Cardiac muscle cell (in vitro differentiated cells and primary cell): Measurements from ENCODE around the gene COL4A5. TPM values are rescaled to one million over a fixed set of nuclear protein-coding genes. Genes with fewer than 3 reads are reported as not detected.
A peak's percentile ranks its signal among the peaks of the same experiment; 100 is the strongest.
"Not testable (repeated sequence)": the region's sequence is repeated elsewhere in the genome, so short reads cannot be mapped to it uniquely, and the experiment has no call there.

Experiments
- DNase-seq, 2 donors: peaks; one replicate each; pipeline versions ENCODE4 v3.0.0 to v3.0.0-alpha.2; 2010 to 2017; ENCODE audit warnings: low read depth in 1 of 2, low spot score in 1 of 2
- H3K27ac ChIP-seq: fragments of 200-600 bp; sonication (generic); 2 replicates; pipeline ENCODE4 v1.5.1; 2016
- H3K27me3 ChIP-seq: fragments of 200-600 bp; sonication (generic); 2 replicates; pipeline ENCODE4 v1.6.0; 2016; ENCODE audit warnings: control low read depth
- H3K36me3 ChIP-seq: fragments of 200-600 bp; sonication (generic); 2 replicates; pipeline ENCODE4 v1.5.1; 2016; ENCODE audit warnings: control low read depth
- H3K4me1 ChIP-seq: fragments of 200-600 bp; sonication (generic); 2 replicates; pipeline ENCODE4 v1.8.1; 2017; ENCODE audit warnings: low read depth, mild to moderate bottlenecking, mixed run types
- H3K4me3 ChIP-seq: fragments of 200-600 bp; sonication (generic); 2 replicates; pipeline ENCODE4 v1.5.1; 2016; ENCODE audit warnings: mild to moderate bottlenecking
- H3K9me3 ChIP-seq: fragments of 200-600 bp; sonication (generic); 2 replicates; pipeline ENCODE4 v1.5.1; 2017; ENCODE audit warnings: low read depth, mild to moderate bottlenecking, control low read depth
- CTCF ChIP-seq: IDR thresholded peaks from 2 replicates; pipeline ENCODE4 v1.5.1; 2012; ENCODE audit warnings: low read depth, mild to moderate bottlenecking, low read length
- polyA plus RNA-seq: library from polyadenylated mRNA; unstranded; fragments of >200 nt; fragmentation: Nextera tagmentation; extraction: Ambion mirVana; gene quantifications from 2 replicates; pipeline ENCODE4 v1.2.1, GENCODE V29; 2016
- total RNA-seq: library from RNA; depleted of rRNA; stranded (reverse); fragments of >200 nt; gene quantifications from 2 replicates; pipeline ENCODE4 v1.2.3, GENCODE V29; 2016

The COL4A5 gene
- total RNA-seq (228 and 299 TPM in 2 replicates), polyA plus RNA-seq (98.0 and 106 TPM in 2 replicates)

GRCh38 chrX:108439426-108439942 lies at the start of gene COL4A5:
Gene COL4A5 (plus strand): TSS chrX:108439838. CDS start chrX:108440126, 288 bp downstream.
- H3K36me3 ChIP-seq: no peaks in the 10 kb centered on the region
- H3K27ac ChIP-seq: peak within 1 kb of the TSS; percentile 93
- DNase-seq: peak; percentile 90 to 92
- peaks cover 27% of the 10 kb centered on the region for H3K4me1 ChIP-seq
- peak within 1 kb of the TSS; percentile 90 for H3K4me3 ChIP-seq
- no peak for TF ChIP-seq CTCF
- no peaks in the 10 kb centered on the region for H3K27me3 ChIP-seq
- H3K9me3 ChIP-seq: no peaks in the 10 kb centered on the region

- not testable (repeated sequence) for H3K4me3 ChIP-seq, H3K9me3 ChIP-seq, H3K27me3 ChIP-seq, H3K36me3 ChIP-seq
- peak overlapping the region; percentile 88 for H3K27ac ChIP-seq
- DNase-seq: peak in 1 of 2 donors; percentile 73
- H3K4me1 ChIP-seq: peaks cover 19% of the 10 kb centered on the region
These were observed 48.5 kb upstream of the COL4A5 start for GRCh38 chrX:108390976-108391717.

GRCh38 chrX:108396188-108396891 lies 43.3 kb upstream of the COL4A5 start:
- DNase-seq: peak in 1 of 2 donors; percentile 11
- peak overlapping the region; percentile 21 for H3K27ac ChIP-seq
- peaks cover 30% of the 10 kb centered on the region for H3K4me1 ChIP-seq
- no peak overlapping the region for H3K4me3 ChIP-seq
- H3K36me3 ChIP-seq: no peaks in the 10 kb centered on the region
- no peaks in the 10 kb centered on the region for H3K27me3 ChIP-seq
- TF ChIP-seq CTCF: no peak
- no peaks in the 10 kb centered on the region for H3K9me3 ChIP-seq

GRCh38 chrX:108396986-108397385 lies 42.7 kb upstream of the COL4A5 start:
- no peak overlapping the region for H3K4me3 ChIP-seq
- H3K4me1 ChIP-seq: peaks cover 23% of the 10 kb centered on the region
- no peaks in the 10 kb centered on the region for H3K36me3 ChIP-seq
- H3K27ac ChIP-seq: no peak overlapping the region
- no peaks in the 10 kb centered on the region for H3K27me3 ChIP-seq
- no peaks in the 10 kb centered on the region for H3K9me3 ChIP-seq
- DNase-seq: no peak
- TF ChIP-seq CTCF: no peak

GRCh38 chrX:108397627-108398391 lies 41.8 kb upstream of the COL4A5 start:
- Histone ChIP-seq H3K4me3 (no peak overlapping the region), H3K4me1 (peaks cover 23% of the 10 kb centered on the region), H3K9me3 (no peaks in the 10 kb centered on the region), H3K36me3 (no peaks in the 10 kb centered on the region), H3K27me3 (no peaks in the 10 kb centered on the region), H3K27ac (no peak overlapping the region)
- DNase-seq: peak in 1 of 2 donors; percentile 3
- no peak for TF ChIP-seq CTCF
